Stimulated activated CD8-positive, alpha-beta memory T cell treated with anti-CD3 and anti-CD28 coated beads, Interleukin-4, amount 100 ng/mL, for 4 hours (primary cell): ENCODE results near the gene DYNC2H1.
"Not testable (repeated sequence)": the region's sequence is repeated elsewhere in the genome, so short reads cannot be mapped to it uniquely, and the experiment has no call there.

ENCODE experiments used
- DNase-seq, 2 donors: peaks; one replicate each; pipeline ENCODE4 v3.0.0-alpha.2; 2020; ENCODE audit warnings: low read depth in 2 of 2, low spot score in 1 of 2

The DYNC2H1 gene

DNA sequence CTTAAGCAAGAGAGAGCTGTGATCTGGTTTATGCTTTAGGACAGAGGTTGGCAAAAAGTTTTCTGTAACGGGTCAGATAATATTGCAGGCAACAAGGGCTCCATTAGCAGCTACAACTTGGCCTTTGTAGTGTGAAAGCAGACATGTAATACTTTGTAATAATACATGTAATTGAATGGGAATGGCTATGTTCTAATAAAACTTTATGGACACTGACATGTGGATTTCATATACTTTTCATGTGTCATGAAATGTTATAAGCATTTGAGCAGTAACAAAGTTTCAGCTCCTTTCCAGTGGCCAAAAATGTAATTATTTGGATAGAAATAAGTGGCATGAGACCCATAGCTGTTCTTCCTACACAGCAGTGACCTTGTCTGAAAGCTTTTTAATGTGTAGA is 3.1 kb downstream of the DYNC2H1 start:
- DNase-seq = no peak

DNA sequence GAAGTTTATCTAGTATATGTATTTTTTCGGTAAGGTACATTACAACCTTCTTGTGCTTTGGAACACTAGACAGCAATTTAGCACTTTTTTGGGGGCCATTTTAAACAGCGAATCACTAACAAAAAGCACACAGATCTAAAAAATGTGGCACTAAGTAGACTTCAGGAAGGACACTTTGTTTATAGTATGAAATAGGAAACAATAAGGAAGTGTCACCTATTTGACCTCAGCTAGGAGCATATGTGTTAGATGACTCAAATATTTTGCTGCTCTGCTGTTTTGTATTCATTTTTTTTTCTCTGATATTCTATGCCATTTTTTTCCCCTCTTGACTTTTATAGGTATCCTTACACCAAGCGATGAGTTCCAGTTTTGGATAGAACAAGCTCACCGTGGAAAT is 5.6 kb downstream of the DYNC2H1 start:
- no peak for DNase-seq

DNA sequence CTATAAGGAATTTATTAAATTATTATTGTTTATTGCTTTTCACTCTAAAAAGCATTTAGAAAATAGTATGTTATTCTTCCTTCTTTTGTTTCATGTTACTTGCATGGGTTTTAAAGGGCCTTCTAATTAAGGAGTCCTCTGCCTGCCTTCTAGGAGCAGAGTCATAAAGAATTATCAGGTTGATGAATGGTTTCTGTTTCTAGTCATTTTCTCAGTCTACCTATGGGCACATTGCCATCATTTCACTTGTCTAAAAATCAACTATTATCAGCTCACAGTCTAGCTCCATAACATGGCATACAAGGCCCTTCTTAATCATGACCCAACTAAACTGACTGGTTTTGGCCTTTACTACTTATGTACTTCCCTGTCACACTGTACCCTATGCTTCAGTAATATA is 16.2 kb downstream of the DYNC2H1 start:
- DNase-seq = no peak

DNA sequence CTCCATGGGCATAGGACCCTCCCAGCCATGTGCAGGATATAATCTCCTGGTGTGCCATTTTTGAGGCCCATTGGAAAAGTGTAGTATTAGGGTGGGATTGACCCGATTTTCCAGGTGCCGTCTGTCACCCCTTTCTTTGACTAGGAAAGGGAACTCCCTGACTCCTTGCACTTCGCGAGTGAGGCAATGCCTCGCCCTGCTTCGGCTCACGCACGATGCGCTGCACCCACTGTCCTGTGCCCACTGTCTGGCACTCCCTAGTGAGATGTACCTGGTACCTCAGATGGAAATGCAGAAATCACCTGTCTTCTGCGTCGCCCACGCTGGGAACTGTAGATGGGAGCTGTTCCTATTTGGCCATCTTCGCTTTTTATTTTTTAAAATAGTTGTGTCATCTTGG is 32.8 kb downstream of the DYNC2H1 start:
- DNase-seq = not testable (repeated sequence)

DNA sequence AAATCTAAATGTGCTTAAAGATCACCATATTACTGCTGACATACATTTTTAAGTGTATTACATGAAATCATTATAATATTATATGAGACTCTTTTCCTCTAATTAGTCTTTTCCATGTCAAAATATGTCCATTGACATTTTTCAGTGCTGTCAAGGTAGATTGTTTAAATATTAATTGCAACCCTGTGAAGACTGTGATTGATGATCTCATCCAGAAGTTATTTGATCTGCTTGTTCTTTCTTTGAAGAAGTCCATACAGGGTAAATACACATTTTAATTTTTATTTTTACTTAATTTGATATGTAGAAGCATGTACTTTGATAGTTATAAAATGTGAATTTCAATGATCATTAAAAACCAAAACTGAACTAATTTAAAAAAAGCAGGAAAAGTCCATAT is 38.4 kb downstream of the DYNC2H1 start:
- no peak for DNase-seq

DNA sequence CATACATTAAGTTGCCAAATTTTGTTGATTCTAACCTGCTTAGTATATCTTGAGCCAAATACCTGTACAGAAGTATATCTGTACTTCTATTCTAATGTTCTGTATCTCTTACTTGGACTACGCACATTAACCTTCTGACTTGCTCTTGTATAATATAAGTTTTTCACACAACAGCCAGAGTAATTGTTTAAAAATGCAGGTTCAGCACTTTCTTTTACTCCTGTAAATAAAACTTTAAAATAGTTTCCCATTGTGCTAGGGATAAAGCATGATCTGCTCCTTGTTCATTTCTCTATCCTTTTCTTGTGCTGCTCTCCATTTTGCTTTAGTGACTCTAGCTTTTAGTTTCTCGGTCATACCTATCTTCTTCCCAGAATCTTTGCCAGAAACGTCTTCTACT is 48.3 kb downstream of the DYNC2H1 start:
- DNase-seq = no peak

DNA sequence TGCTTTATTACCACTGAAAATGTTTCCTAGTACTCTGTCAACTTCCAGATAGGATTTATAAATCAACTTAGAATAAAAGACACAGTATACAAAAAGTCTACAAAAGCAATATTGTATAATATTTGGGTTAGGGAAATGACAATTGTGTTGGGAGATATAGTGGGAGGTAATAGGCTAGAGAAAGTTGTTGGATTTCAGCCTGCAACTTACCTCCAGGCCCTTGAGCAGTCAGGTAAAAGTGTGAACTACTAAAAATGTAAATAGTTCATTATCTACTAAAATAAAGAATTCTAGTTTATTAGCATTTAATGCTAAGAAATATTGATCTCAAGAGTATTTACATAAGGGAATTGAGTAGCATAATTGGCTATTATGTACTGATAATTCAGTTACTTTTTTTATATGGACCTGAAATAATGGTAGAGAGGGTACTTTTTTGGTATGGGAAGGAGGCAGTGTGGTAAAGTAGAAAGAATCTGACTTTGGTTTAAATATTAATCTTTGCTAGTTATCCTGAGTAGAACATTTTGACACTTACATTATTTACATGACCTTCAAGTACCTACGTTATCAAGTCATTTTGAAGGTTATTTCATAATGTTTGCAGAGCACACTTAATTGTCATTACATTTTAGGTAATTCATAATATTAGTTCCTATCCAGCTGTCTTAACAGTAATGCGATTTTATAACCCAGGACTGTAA is 55.0 kb downstream of the DYNC2H1 start:
- no peak for DNase-seq

DNA sequence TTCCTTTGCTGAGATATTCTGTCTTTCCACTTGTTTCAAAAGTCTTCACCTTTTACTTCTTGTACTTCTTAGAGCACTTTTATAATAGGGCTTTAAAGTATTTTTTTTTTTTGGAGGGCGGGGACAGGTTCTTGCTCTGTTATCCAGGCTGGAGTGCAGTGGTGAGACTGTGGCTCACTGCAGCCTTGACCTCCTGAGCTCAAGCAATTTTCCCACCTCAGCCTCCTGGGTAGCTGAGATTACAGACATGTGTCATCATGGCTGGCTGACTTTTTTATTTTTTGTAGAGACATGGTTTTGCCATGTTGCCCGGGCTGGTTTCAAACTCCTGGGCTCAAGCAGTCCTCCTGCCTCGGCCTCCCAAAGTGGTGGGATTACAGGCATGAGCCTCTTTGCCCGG is 57.9 kb downstream of the DYNC2H1 start:
- DNase-seq = no peak

DNA sequence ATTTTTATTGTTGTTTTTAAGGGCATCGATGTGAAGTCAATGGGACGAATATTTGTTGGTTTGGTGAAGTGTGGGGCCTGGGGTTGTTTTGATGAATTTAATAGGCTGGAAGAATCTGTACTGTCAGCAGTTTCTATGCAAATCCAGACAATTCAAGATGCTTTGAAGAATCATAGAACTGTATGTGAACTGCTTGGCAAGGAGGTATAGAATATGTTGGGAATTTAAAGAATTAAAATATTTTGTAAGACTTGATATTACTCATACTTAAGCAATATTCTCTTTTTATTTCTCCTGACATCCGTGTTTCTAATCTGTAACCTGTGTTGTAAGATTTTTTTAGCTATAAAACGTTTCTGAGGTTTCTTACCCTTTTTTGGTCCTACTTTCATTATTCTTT is 61.6 kb downstream of the DYNC2H1 start:
- DNase-seq = no peak

DNA sequence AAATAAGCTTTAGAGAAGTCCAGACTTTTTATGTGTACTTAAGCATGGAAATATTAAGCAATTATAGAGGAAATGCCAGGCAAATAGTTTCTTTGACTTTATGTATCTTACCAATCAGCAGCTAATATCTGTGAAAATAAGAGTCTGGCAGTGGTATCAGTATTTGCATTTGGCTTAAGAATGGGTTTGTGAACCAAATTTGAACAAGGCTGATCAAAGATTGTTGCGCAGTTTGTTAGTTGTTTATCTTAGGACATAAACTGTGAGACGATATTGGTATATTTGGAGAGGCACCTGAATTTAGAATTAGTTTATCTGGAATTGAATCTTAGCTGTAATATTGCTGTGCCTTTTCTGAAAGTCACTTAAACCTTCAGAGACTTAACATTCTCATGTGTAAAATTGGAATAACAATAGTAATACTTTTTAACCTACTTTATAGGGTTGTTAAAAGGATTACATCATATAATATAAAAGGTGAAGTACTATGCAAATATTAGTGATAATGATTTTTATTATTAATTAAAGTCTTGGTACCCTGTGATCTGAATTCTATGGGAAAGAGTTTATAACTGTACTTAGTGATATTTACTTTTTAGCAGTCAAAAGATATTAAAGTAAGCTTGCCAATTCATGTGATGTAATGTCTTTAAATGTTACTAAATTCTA is 66.4 kb downstream of the DYNC2H1 start:
- DNase-seq = no peak

DNA sequence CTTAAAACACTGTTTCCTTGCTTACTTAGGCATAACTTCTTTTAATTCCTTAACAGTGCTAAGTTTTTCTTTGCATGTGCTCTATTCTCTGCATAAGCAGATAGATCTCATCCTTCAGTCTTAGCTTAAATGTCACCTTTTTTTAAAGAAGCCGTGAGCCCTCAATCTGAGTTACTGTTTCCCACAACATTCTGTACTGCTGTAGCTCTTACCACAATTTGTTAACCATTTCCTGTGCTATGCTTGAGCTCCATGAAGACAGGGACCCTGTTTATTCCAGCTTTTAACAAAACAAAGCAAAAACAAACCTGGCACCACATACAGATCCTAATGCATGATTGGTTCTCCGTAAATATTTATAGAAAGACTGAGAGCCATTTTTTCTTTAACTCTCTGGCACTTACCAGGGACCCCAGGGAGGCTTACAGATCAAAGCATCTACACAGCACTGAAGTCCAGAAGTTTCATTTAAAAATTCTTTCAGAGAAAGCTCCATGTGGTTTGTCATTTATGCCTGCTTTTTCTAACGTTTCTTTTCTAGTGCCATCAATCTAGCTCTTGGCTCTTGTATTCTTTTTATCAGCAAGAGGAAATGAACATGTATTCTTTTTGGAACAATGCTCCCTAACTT is 74.9 kb downstream of the DYNC2H1 start:
- no peak for DNase-seq

DNA sequence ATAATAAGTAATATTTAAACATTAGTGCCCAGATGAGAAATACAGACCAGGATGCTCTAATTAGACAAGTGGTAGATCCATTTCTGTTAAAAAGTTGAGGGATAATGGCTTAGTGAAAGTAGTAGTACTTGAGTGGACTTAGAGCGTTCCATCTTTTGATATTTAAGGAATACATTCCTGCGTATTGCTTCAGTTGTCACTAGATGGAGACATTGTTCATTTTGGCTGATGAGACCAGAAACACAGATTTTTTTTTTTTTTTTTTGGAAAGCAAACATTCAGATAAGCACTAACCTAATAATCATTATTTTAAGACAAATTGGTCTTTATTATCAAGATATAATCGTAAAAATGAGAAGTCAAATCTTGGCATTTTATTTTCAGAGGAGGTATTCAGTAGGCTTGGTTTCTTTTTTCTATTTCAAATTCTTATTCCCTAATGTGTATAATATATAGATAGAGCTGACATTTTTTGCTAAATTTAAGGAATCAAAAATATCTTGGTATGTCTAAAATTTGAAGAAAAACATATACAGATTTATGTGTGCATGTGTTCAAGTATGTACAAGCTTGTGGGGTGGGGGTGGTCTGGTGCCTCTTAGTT is 92.9 kb downstream of the DYNC2H1 start:
- DNase-seq = no peak

DNA sequence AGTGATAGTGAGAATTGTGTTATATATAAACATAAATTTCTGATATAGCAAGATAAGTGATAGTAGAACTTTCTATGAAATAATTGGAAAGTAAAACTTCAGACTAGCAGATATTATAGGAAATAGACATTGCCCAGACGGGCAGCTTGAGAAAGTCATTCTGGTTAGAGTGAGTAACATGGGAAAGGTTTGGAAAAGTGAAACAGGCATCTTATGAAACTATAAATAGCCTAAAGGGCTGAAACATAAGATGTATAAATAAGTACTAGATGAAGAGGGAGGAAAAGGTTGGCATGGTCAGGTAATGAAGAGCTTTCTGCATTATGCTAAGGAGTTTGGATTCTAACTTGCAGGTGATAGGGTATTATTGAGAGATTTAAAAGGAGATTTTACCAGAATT is 101.3 kb downstream of the DYNC2H1 start:
- no peak for DNase-seq

DNA sequence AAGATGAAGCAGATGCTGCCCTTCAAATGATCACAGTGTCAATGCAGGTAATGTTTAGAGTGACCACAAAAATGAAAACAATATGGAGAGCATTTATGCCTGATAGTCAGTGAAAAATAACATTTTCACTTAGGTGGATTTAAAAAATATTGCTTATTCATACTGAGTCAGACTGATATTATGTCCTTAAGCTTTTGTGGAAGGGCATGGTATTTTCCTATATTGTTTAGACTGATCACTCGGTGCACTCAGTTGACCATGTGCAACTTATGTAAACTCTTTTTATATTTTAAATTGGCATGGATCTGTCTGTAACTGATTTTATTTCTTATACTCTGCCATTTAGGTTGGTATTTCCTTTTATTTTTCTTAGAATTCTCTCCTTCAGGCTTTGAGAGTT is 106.6 kb downstream of the DYNC2H1 start:
- no peak for DNase-seq

DNA sequence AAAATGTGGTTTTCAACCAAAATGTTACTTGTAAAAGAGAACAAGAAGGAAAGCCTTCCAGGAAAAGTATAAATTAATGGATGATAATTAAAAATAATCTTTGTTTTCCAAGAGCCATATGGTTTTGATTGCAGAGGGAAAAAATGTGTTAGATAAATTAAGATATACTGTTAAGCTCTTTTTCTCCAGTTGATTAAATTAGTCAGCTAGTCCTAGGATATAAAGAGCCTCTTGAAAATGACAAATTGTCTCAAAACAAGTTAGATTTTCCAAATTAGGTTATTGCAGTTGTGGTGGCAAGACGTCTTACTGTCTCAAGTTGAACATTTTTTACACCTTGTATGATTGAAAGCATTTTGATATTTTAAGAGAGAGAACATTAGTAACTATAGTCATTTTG is 110.9 kb downstream of the DYNC2H1 start:
- no peak for DNase-seq

DNA sequence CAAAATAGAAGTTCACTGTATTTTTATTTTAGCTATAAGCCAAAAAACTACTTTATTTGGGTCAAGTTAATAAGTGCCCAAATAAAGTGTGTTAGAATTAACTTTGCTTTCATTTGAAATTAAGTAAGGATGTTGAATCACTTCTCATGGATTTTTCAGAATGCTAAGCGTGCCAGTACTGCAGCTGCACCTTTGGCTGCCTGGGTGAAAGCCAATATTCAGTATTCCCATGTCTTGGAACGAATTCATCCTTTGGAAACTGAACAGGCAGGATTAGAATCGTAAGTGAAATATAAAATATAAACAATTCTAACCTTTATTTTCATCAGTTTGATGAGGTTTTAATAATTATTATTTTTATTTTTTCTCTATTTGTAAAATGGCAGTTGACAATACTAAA is 113.6 kb downstream of the DYNC2H1 start:
- no peak for DNase-seq

DNA sequence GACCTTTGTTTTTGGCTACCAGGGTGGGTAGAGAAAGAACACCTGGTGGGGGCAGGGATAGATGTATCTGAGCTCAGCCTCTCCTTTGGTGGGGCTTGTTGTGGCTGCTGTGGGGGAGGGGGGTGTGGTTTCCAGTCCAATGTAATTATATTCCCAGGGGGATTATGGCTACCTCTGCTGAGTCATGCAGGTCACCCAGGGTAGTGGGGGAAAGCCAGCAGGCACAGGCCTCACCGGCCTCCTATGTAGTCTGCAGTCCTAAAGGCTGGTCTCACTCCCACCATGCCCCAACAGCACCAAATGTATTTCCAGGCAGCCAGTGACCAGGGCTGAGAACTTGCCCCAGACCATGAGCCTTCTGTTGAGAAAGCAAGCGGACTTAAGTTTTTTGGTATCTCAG is 119.6 kb downstream of the DYNC2H1 start:
- DNase-seq = no peak

DNA sequence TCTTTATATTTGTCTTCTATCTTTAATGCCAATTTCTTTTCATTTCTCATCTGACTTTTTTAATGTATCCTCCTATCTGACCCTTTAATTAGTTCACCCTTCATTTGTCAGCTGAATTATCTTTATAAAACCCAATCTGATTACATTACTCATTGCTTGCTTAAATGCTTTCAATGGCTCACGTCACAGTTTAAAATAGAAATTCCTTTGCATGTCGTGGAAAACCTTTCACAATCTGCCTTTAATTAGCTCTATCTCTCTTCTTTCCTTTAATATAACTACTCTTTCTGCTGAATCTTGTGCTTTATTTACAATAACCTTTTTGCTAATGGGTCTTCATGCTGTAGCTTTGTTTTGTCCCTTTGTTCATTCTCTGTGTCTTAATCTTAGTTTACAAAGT is 125.7 kb downstream of the DYNC2H1 start:
- DNase-seq = no peak

DNA sequence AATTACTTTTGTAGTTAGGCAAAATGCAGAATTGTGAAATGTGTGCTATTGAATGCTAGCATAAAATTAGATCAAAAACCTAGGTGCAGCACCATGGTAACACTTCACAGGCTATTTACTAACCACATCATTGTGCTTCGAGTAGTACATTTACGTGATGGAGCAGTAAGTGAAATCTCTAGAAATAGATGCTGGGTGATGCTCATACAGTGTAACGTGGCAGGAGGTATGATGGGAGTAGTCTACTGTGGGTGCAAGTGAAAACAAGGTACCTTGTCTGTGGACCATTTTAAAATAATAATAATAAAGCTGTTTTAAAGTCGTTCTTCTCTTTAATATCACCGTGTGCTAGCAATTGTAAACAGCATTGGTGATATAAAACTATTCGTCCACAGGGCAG is 132.3 kb downstream of the DYNC2H1 start:
- no peak for DNase-seq

DNA sequence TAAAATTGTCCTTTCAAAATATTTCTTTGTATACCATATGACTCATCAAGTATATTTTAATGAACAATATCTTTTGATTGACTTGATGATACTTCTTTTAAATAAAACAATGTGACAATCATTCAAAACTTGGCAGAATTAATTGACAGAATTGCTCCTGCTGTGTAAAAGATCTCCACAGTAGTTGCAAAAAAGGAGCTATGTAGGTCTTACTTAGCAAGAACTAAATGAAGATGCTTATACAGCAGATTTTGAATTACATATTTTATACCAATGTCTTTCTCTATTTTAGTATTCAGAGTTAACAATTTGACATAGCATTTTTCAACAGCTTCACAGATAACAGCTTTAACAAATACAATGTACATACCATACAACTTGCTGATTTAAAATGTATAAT is 144.9 kb downstream of the DYNC2H1 start:
- no peak for DNase-seq

DNA sequence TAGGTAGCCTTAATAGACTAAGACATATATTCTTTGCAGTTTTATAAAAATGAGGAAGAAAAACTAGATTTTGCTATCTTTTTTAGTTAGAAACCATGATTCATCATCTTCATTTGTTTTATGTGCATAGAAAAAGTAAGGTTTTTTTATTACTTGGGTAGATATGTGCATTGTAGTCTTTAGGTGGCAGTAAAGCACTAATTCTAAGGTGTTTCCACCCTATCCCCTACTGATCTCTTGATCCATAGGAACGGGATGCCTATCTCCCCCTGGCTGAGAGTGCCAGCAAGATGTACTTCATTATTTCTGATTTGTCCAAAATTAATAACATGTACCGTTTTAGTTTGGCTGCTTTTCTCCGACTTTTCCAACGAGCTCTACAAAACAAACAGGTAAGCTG is 148.1 kb downstream of the DYNC2H1 start:
- no peak for DNase-seq

DNA sequence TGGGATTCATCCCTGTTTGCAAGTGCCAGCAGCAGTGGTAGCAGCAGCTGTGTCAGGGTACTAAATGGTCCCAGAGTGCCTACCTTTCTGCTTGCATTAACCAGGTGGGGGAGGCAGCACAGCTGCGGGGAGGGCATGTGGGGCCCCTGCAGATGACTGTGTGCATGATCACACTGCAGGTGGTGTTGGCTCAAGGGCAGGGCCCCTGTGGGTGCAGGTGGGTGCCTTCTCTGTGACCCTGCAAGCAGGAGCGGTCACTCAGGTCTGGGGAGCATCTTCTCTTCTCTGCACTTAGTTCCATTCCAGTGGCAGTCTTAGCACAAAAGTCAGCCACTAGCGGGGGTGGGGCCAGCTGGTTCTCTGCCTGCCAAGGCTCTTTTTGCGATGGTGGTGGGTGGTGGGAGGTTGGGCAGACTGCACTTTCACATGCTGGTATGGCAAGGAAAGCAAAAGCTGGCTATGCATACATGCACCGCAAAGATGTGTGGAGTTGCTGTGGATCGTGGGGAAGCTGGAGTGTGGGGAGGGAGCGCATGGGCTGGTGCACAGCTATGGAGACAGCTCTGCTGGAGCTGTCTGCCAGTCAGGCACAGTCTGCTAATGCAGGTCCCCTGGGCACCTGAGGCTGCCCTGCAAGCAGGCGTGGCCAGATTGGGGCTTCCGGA is 157.1 kb downstream of the DYNC2H1 start:
- no peak for DNase-seq
